ENCODE results near the gene PPP1R12B.

GRCh38 chr1:202628646-202629215 lies 280.2 kb downstream of the PPP1R12B start:
- no peak for TF ChIP-seq CTCF (conservative IDR thresholded peaks at IDR 0.05; ENCODE audit: low read depth, low read length)
- TF ChIP-seq EZH2 (IDR thresholded peaks at IDR 0.05; ENCODE audit: borderline replicate concordance, low read depth, low read length, poor library complexity, severe bottlenecking): no peak

Data from A673 (cell line).